Colonic mucosa (tissue), 4 donors: ENCODE measurements around the gene TNFAIP8L1. TPM values are rescaled to one million over a fixed set of nuclear protein-coding genes. Genes with fewer than 3 reads are reported as not detected.
A peak's percentile ranks its signal among the peaks of the same experiment; 100 is the strongest.

Experiments
- DNase-seq: peaks from one replicate; pipeline ENCODE4 v3.0.0-alpha.2; 2020
- H3K27ac ChIP-seq: fragments of 200-600 bp; one replicate; pipeline ENCODE4 v1.8.0; 2021
- H3K27me3 ChIP-seq: fragments of 200-600 bp; one replicate; pipeline ENCODE4 v1.8.0; 2021
- H3K36me3 ChIP-seq: fragments of 200-600 bp; one replicate; pipeline ENCODE4 v1.8.0; 2021
- H3K4me1 ChIP-seq: fragments of 200-600 bp; one replicate; pipeline ENCODE4 v1.8.0; 2021; ENCODE audit warnings: mild to moderate bottlenecking
- H3K4me3 ChIP-seq: fragments of 200-600 bp; one replicate; pipeline ENCODE4 v1.8.0; 2021
- H3K9ac ChIP-seq, 2 donors: one replicate each; pipeline ENCODE4 v1.7.0; 2013; ENCODE audit warnings: control low read depth in 2 of 2, low read depth in 2 of 2, low read length in 2 of 2
- H3K9me3 ChIP-seq: fragments of 200-600 bp; one replicate; pipeline ENCODE4 v1.8.0; 2021
- CTCF ChIP-seq: fragments of 200-600 bp; IDR thresholded peaks from one replicate; pipeline ENCODE4 v1.8.0; 2022; ENCODE audit warnings: antibody characterized with exemption, mild to moderate bottlenecking
- intact Hi-C: fragments of 100-400 bp; cut with DNase I; formaldehyde crosslinking; loops from one replicate; pipeline ENCODE4 v1.14.1; 2022
- total RNA-seq, 2 donors: library from RNA; stranded (reverse); fragmentation: NEBNext Ultra II Directional in 1 of 2; extraction: Animal tissue kit (Norgen Biotek cat#: 25700) in 1 of 2; gene quantifications; one replicate each; pipeline ENCODE4 v1.2.1, GENCODE V29; 2021
- donor health status: healthy.
- donor health status: DM: no; HTN: no; CAD: no.
- donor health status: DM: no; HTN: no; CAD: no.

TNFAIP8L1 gene
- total RNA-seq, 2 donors from 2014 or later: 14.2 to 24.1 TPM

GRCh38 chr19:4642625-4643024 is 3.3 kb downstream of the TNFAIP8L1 start:
- Histone ChIP-seq H3K36me3 (no peaks in the 10 kb centered on the region), H3K27ac (no peak overlapping the region), H3K9ac (no peak overlapping the region), H3K4me3 (no peak overlapping the region), H3K4me1 (peaks cover 11% of the 10 kb centered on the region), H3K9me3 (no peaks in the 10 kb centered on the region), H3K27me3 (no peaks in the 10 kb centered on the region)
- no peak for DNase-seq
- no peak for TF ChIP-seq CTCF
- intact Hi-C loops: no loop called here

GRCh38 chr19:4645718-4646117 is 6.4 kb downstream of the TNFAIP8L1 start:
- peaks cover under 1% of the 10 kb centered on the region for H3K4me1 ChIP-seq
- intact Hi-C loops: no loop called here

GRCh38 chr19:4647676-4648644 is 8.6 kb downstream of the TNFAIP8L1 start:
- Histone ChIP-seq H3K4me1 (no peaks in the 10 kb centered on the region), H3K27ac (peak overlapping the region; percentile 18), H3K4me3 (no peak overlapping the region), H3K9ac (peak overlapping the region in 1 of 2 donors; percentile 34), H3K36me3 (no peaks in the 10 kb centered on the region), H3K27me3 (no peaks in the 10 kb centered on the region), H3K9me3 (no peaks in the 10 kb centered on the region)
- intact Hi-C loops: no loop called here
- TF ChIP-seq CTCF: no peak
- no peak for DNase-seq

More at GRCh38 chr19:4645718-4646117, 6.4 kb downstream of the TNFAIP8L1 start:
- no peak overlapping the region for H3K4me3 ChIP-seq
- no peaks in the 10 kb centered on the region for H3K9me3 ChIP-seq
- H3K27me3 ChIP-seq: no peaks in the 10 kb centered on the region
- no peak overlapping the region for H3K27ac ChIP-seq
- H3K9ac ChIP-seq: no peak overlapping the region
- no peaks in the 10 kb centered on the region for H3K36me3 ChIP-seq
- no peak for TF ChIP-seq CTCF
- no peak for DNase-seq

GRCh38 chr19:4649392-4650047 is 10.2 kb downstream of the TNFAIP8L1 start:
- no peak for DNase-seq
- Histone ChIP-seq H3K9me3 (no peaks in the 10 kb centered on the region), H3K9ac (no peak overlapping the region), H3K27me3 (no peaks in the 10 kb centered on the region), H3K36me3 (no peaks in the 10 kb centered on the region), H3K4me1 (no peaks in the 10 kb centered on the region), H3K27ac (no peak overlapping the region), H3K4me3 (no peak overlapping the region)
- intact Hi-C loops: no loop called here
- no peak for TF ChIP-seq CTCF

- Histone ChIP-seq H3K27ac (no peak overlapping the region), H3K4me1 (no peaks in the 10 kb centered on the region), H3K9ac (no peak overlapping the region), H3K9me3 (no peaks in the 10 kb centered on the region), H3K4me3 (no peak overlapping the region), H3K27me3 (no peaks in the 10 kb centered on the region), H3K36me3 (no peaks in the 10 kb centered on the region)
- DNase-seq: no peak
- intact Hi-C loops: no loop called here
- TF ChIP-seq CTCF: no peak
Measured at GRCh38 chr19:4650159-4650558, 10.8 kb downstream of the TNFAIP8L1 start.
